ENCODE measurements around the gene TPM1. TPM values are rescaled to one million over a fixed set of nuclear protein-coding genes. Genes with fewer than 3 reads are reported as not detected.

Gene TPM1
- total and polyA plus RNA-seq, 9 of the 15 experiments (the other 6 are each of a cell fraction or from before 2014, with no cell fraction given) = 8.1 to 53.9 (median 43.1) TPM

DNA sequence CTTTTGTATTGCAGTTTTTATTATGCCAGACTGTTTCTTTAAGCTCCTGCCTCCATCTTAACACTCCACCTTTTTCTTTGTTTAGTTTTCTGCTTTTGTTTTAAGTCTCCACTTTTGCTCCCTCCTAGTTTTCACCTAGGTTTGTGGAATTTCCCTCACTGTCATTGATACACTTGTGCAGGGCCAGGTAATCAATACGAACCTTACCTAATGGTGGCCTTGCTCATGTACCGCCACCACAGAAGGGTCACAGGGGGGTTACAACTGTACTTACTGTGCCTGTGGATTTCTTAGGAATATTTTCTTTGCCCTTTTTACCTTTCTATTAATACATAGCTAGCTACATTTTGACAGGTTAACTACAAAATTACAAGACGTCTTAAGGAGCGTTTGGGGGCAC is 43.4 kb upstream of the TPM1 start:
- in situ Hi-C loops (cut with MboI) (no loop called here), intact Hi-C loops (cut with micrococcal nuclease) (no loop called here)
- Histone ChIP-seq H3K79me2 (ENCODE audit: control insufficient read depth, insufficient read depth, low read length) (no peaks in the 10 kb centered on the region), H2AFZ (ENCODE audit: low read depth, low read length) (no peak overlapping the region), H3K4me2 (ENCODE audit: insufficient read depth, low read length) (no peak overlapping the region), H3K9ac (ENCODE audit: insufficient read depth in 1 of 2, low read depth in 2 of 2, low read length in 2 of 2) (no peak overlapping the region), H3K4me1 (replicated peaks in 1 of 2; ENCODE audit: control insufficient read depth in 2 of 2, insufficient read depth in 2 of 2, low read length in 2 of 2) (no peaks in the 10 kb centered on the region), H3K27ac (ENCODE audit: extremely low read depth, low read depth, low read length) (no peak overlapping the region), H3K9me3 (replicated peaks; ENCODE audit: control insufficient read depth, insufficient read depth, low read depth, low read length) (no peaks in the 10 kb centered on the region), H3K36me3 (ENCODE audit: control insufficient read depth, insufficient read depth, low read length) (no peaks in the 10 kb centered on the region), H3K27me3 (ENCODE audit: control insufficient read depth in 2 of 2, insufficient read depth in 2 of 2, low read length in 2 of 2) (peaks cover 22 to 29% of the 10 kb centered on the region in 2 experiments; a peak in 4 of 5 replicates), H3K4me3 (no peak overlapping the region), H3K9me1 (ENCODE audit: control insufficient read depth, insufficient read depth, low read length) (no peaks in the 10 kb centered on the region), H4K20me1 (replicated peaks; ENCODE audit: control insufficient read depth, insufficient read depth, low read length) (no peaks in the 10 kb centered on the region)
- DNase-seq (ENCODE audit: extremely low read depth in 1 of 4, low spot score in 3 of 4) (no peak), ATAC-seq (no peak), FAIRE-seq (no peak)
- BruUV-seq (replicated peaks) = no TSS peak
- ChIA-PET CTCF (ENCODE audit: low intra/inter-chr PET ratio) (no interaction called here), POLR2A (no interaction called here)
- 0% methylated on average over 4 of the region's 4 CpGs for WGBS (ENCODE audit: insufficient coverage, low coverage, missing lambda C conversion rate)
- TF ChIP-seq CTBP1 (IDR thresholded peaks at IDR 0.05; ENCODE audit: borderline replicate concordance) = no peak
- TF ChIP-seq, protein P1, sequence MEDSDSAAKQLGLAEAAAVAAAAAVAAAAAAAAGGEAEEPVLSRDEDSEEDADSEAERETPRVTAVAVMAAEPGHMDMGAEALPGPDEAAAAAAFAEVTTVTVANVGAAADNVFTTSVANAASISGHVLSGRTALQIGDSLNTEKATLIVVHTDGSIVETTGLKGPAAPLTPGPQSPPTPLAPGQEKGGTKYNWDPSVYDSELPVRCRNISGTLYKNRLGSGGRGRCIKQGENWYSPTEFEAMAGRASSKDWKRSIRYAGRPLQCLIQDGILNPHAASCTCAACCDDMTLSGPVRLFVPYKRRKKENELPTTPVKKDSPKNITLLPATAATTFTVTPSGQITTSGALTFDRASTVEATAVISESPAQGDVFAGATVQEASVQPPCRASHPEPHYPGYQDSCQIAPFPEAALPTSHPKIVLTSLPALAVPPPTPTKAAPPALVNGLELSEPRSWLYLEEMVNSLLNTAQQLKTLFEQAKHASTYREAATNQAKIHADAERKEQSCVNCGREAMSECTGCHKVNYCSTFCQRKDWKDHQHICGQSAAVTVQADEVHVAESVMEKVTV (CRISPR knock-in tag; IDR thresholded peaks at IDR 0.05) = no peak
- no peak for TF ChIP-seq HNRNPK (IDR thresholded peaks at IDR 0.05; ENCODE audit: low read depth, low read length, poor library complexity, severe bottlenecking)
- no peak for TF ChIP-seq MTF1 (CRISPR knock-in tag; IDR thresholded peaks at IDR 0.05; ENCODE audit: borderline replicate concordance)
- TF ChIP-seq KDM4B (IDR thresholded peaks at IDR 0.05; ENCODE audit: borderline replicate concordance in 2 of 2, low read depth in 1 of 2) = no peak
- no peak for TF ChIP-seq NFIC (IDR thresholded peaks at IDR 0.05)
- no peak for TF ChIP-seq LEF1 (IDR thresholded peaks at IDR 0.05)
- no peak for TF ChIP-seq ZNF174 (CRISPR knock-in tag; IDR thresholded peaks at IDR 0.05)
- no peak for TF ChIP-seq ZNF586 (CRISPR knock-in tag; conservative IDR thresholded peaks at IDR 0.05)
- TF ChIP-seq HOXB6 (CRISPR knock-in tag; IDR thresholded peaks at IDR 0.05; ENCODE audit: borderline replicate concordance) = no peak
- TF ChIP-seq, protein P2, sequence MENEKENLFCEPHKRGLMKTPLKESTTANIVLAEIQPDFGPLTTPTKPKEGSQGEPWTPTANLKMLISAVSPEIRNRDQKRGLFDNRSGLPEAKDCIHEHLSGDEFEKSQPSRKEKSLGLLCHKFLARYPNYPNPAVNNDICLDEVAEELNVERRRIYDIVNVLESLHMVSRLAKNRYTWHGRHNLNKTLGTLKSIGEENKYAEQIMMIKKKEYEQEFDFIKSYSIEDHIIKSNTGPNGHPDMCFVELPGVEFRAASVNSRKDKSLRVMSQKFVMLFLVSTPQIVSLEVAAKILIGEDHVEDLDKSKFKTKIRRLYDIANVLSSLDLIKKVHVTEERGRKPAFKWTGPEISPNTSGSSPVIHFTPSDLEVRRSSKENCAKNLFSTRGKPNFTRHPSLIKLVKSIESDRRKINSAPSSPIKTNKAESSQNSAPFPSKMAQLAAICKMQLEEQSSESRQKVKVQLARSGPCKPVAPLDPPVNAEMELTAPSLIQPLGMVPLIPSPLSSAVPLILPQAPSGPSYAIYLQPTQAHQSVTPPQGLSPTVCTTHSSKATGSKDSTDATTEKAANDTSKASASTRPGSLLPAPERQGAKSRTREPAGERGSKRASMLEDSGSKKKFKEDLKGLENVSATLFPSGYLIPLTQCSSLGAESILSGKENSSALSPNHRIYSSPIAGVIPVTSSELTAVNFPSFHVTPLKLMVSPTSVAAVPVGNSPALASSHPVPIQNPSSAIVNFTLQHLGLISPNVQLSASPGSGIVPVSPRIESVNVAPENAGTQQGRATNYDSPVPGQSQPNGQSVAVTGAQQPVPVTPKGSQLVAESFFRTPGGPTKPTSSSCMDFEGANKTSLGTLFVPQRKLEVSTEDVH (IDR thresholded peaks at IDR 0.05; ENCODE audit: low read depth, partially characterized antibody) = no peak
- no peak for TF ChIP-seq ZNF583 (CRISPR knock-in tag; IDR thresholded peaks at IDR 0.05)
- no peak for TF ChIP-seq CCAR2 (IDR thresholded peaks at IDR 0.05; ENCODE audit: low read depth, low read length)
- TF ChIP-seq, protein P3, sequence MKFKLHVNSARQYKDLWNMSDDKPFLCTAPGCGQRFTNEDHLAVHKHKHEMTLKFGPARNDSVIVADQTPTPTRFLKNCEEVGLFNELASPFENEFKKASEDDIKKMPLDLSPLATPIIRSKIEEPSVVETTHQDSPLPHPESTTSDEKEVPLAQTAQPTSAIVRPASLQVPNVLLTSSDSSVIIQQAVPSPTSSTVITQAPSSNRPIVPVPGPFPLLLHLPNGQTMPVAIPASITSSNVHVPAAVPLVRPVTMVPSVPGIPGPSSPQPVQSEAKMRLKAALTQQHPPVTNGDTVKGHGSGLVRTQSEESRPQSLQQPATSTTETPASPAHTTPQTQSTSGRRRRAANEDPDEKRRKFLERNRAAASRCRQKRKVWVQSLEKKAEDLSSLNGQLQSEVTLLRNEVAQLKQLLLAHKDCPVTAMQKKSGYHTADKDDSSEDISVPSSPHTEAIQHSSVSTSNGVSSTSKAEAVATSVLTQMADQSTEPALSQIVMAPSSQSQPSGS (CRISPR knock-in tag; IDR thresholded peaks at IDR 0.05) = no peak
- TF ChIP-seq, protein P4, sequence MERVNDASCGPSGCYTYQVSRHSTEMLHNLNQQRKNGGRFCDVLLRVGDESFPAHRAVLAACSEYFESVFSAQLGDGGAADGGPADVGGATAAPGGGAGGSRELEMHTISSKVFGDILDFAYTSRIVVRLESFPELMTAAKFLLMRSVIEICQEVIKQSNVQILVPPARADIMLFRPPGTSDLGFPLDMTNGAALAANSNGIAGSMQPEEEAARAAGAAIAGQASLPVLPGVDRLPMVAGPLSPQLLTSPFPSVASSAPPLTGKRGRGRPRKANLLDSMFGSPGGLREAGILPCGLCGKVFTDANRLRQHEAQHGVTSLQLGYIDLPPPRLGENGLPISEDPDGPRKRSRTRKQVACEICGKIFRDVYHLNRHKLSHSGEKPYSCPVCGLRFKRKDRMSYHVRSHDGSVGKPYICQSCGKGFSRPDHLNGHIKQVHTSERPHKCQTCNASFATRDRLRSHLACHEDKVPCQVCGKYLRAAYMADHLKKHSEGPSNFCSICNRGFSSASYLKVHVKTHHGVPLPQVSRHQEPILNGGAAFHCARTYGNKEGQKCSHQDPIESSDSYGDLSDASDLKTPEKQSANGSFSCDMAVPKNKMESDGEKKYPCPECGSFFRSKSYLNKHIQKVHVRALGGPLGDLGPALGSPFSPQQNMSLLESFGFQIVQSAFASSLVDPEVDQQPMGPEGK (CRISPR knock-in tag; IDR thresholded peaks at IDR 0.05; ENCODE audit: borderline replicate concordance) = no peak
- TF ChIP-seq MAFF (IDR thresholded peaks at IDR 0.05; ENCODE audit: low read length) = no peak
- no peak for TF ChIP-seq PURB (CRISPR knock-in tag; IDR thresholded peaks at IDR 0.05; ENCODE audit: low read depth)
